Uterus (tissue), 4 donors: ENCODE data around the gene MED27. TPM values are rescaled to one million over a fixed set of nuclear protein-coding genes. Genes with fewer than 3 reads are reported as not detected.

ENCODE experiments used
- DNase-seq, 2 donors: peaks; one replicate each; pipeline ENCODE4 v3.0.0-alpha.2; 2019 to 2020
- H3K27ac ChIP-seq, 2 donors: fragments of 200-600 bp; sonication (generic); 1 replicate in 1 of 2; 2 replicates in 1 of 2; pipeline ENCODE4 v1.5.1; 2016 to 2018
- H3K27me3 ChIP-seq, 2 donors: fragments of 200-600 bp; sonication (generic); one replicate each; pipeline ENCODE4 v1.5.1; 2018 to 2019; ENCODE audit warnings: control low read depth in 1 of 2
- H3K36me3 ChIP-seq, 2 donors: fragments of 200-600 bp; sonication (generic); one replicate each; pipeline ENCODE4 v1.5.1; 2019; ENCODE audit warnings: control low read depth in 1 of 2
- H3K4me1 ChIP-seq, 2 donors: fragments of 200-600 bp; sonication (generic); one replicate each; pipeline ENCODE4 v1.5.1; 2018 to 2019; ENCODE audit warnings: control low read depth in 1 of 2
- H3K4me3 ChIP-seq, 2 donors: fragments of 200-600 bp; sonication (generic); 1 replicate in 1 of 2; 2 replicates in 1 of 2; pipeline ENCODE4 v1.5.1; 2018 to 2019; ENCODE audit warnings: mild to moderate bottlenecking in 1 of 2
- H3K9me3 ChIP-seq, 2 donors: fragments of 200-600 bp; sonication (generic); one replicate each; pipeline ENCODE4 v1.5.1; 2019; ENCODE audit warnings: control low read depth in 1 of 2
- POLR2A ChIP-seq, 2 donors: fragments of 450-650 bp; IDR thresholded peaks; one replicate each; pipeline ENCODE4 v1.6.1; 2016; ENCODE audit warnings: antibody characterized with exemption in 2 of 2, mild to moderate bottlenecking in 1 of 2, moderate library complexity in 1 of 2
- intact Hi-C: fragments of 100-400 bp; cut with DNase I; formaldehyde crosslinking; loops from one replicate; pipeline ENCODE4 v1.15.1; 2023; ENCODE audit warnings: low total_unique reads
- total RNA-seq, 4 donors: library from RNA; depleted of rRNA in 3 of 4; stranded (reverse); fragments of >200 nt in 3 of 4; gene quantifications; one replicate each; pipeline versions ENCODE4 v1.1.0 to v1.2.4, GENCODE V29; 2014 to 2023
- TF ChIP-seq, protein P1 (sequence below), 4 experiments: fragments of 200-600 bp in 2 of 4; fragments of 450-650 bp in 2 of 4; sonication (generic) in 2 of 4; IDR thresholded peaks; one replicate each; pipeline ENCODE4 v1.5.1; 2016 to 2019; ENCODE audit warnings: antibody characterized with exemption in 4 of 4, mild to moderate bottlenecking in 2 of 4, moderate library complexity in 1 of 4
- donor health status: DM: yes; HTN: yes; CAD: no.

MED27 gene
- total RNA-seq, 4 donors from 2014 or later = 4.6 to 29.3 (median 10.7) TPM

DNA sequence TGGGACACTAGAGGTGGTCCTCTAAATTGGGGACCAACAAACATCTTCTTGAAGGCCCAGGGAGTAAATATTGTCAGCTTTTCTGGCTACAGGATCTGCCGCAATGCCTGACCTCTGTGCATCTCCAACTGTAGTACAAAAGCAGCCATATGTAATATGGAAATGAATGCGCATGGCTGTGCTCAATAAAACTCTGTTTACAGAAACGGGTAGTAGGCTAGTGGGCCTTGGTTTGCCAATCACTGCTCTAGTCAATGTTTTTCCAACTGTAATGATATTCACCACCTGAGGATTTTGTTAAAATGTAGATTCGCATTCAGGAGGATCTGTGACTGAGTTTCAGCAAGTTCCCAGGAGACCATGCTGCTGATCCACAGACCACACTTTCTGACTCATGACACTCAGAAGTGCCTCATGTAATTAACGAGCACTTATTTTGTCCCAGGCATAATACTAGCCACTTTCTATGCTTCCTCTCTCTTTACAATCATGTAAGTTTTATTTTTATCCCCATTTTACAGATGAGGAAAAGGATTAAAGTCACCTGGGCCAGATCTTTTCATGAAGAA is 96.9 kb downstream of the MED27 start:
- Histone ChIP-seq H3K27me3 (no peaks in the 10 kb centered on the region), H3K4me1 (no peaks in the 10 kb centered on the region), H3K9me3 (no peaks in the 10 kb centered on the region), H3K27ac (no peak overlapping the region), H3K4me3 (no peak overlapping the region), H3K36me3 (no peaks in the 10 kb centered on the region)
- intact Hi-C loops = no loop called here
- TF ChIP-seq, protein P1, sequence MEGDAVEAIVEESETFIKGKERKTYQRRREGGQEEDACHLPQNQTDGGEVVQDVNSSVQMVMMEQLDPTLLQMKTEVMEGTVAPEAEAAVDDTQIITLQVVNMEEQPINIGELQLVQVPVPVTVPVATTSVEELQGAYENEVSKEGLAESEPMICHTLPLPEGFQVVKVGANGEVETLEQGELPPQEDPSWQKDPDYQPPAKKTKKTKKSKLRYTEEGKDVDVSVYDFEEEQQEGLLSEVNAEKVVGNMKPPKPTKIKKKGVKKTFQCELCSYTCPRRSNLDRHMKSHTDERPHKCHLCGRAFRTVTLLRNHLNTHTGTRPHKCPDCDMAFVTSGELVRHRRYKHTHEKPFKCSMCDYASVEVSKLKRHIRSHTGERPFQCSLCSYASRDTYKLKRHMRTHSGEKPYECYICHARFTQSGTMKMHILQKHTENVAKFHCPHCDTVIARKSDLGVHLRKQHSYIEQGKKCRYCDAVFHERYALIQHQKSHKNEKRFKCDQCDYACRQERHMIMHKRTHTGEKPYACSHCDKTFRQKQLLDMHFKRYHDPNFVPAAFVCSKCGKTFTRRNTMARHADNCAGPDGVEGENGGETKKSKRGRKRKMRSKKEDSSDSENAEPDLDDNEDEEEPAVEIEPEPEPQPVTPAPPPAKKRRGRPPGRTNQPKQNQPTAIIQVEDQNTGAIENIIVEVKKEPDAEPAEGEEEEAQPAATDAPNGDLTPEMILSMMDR (IDR thresholded peaks at IDR 0.05) = no peak
- no peak for TF ChIP-seq POLR2A (IDR thresholded peaks at IDR 0.05)
- no peak for DNase-seq

DNA sequence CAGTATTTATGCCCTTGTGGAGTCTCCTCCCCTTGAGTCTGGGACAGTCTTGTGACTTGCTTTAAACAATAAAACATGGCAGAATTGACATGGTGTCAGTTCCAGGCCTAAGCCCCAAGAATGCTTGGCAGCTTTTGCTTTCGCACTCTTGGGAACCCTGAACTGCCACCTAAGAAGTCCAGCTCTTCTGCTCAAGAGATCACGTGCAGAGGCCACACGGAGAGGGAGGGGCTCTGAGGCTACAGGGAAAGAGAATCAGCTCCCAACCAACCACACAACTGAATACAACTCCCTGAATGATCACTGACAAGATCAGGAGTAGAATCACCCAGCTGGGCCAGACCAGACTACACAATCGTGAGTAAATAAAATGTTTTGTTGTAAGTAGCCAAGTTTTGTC is 97.6 kb downstream of the MED27 start:
- TF ChIP-seq, protein P1 (IDR thresholded peaks at IDR 0.05) = no peak
- TF ChIP-seq POLR2A (IDR thresholded peaks at IDR 0.05) = no peak
- Histone ChIP-seq H3K36me3 (no peaks in the 10 kb centered on the region), H3K27ac (no peak overlapping the region), H3K4me1 (no peaks in the 10 kb centered on the region), H3K27me3 (no peaks in the 10 kb centered on the region), H3K9me3 (no peaks in the 10 kb centered on the region), H3K4me3 (no peak overlapping the region)
- intact Hi-C loops = no loop called here
- no peak for DNase-seq

DNA sequence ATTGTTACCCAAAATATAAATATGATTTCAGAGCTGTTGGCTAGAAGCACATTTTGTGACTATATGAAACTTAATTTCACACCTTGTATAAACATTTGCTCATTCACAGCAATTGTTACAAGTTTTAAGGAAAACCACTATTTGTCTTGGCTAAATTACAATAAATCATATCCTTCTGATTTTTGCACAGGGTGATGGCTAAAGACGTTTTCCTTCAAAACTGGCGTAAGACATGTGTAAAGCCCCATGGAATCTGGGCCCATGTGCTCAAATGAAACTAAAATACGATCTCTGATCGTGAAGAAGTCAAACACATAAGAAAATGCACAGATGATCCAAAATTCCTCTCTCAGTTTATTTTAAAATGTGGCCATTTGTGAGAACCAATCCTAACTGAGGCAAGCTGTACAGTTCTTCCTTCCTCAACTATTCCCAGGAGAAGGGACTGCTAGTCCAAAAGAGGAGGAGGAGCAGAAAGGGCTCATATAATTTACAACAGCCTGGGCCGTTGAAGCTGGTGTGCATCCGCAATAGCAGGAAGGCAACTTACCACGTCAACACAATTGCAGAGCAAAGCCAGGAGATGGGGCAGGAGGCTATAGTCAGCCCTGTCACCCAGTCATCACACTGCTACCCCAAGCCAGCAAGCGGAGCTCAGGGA is 98.4 kb downstream of the MED27 start:
- Histone ChIP-seq H3K9me3 (no peaks in the 10 kb centered on the region), H3K4me1 (no peaks in the 10 kb centered on the region), H3K4me3 (peak overlapping the region in 1 of 2 donors; percentile 2), H3K27ac (no peak overlapping the region), H3K27me3 (no peaks in the 10 kb centered on the region), H3K36me3 (no peaks in the 10 kb centered on the region)
- TF ChIP-seq, protein P1 (IDR thresholded peaks at IDR 0.05) = no peak
- TF ChIP-seq POLR2A (IDR thresholded peaks at IDR 0.05) = no peak
- no peak for DNase-seq
- intact Hi-C loops = no loop called here

DNA sequence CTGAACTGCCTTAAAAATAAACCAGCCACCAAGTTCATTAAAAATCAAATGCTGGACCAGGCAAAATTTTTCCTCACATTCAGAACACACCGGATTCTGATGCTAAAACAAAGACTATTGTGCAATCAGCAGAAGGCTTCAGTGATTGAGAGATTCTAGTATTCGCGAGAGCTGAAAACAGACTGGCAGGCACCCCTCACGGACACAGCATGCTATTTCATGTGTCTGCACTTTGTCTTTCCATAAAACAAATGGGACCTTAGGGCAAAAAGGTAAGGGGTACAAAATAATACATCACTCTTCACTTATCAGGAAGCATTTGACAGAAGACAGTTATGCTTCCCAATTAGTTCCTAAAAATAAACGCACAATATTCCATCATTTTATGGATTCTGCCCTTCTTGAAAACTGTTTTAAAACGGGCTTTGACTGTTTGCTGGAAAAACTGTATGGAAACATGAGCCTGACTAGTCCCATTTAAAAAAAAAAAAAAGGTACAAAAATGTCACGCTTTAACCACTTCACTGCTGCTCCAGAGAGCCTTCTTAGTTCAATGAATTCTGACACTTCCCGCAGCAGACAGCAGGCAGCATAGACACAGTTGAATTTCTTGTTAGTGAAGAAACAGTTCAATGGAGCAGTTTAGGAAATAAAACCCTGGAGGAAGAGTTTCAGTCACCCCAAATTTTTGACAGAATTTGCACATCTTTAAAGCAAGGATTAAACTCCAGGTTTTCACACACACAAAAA is 99.2 kb downstream of the MED27 start:
- intact Hi-C loops = no loop called here
- no peak for DNase-seq
- Histone ChIP-seq H3K9me3 (no peaks in the 10 kb centered on the region), H3K4me1 (no peaks in the 10 kb centered on the region), H3K27ac (no peak overlapping the region), H3K27me3 (no peaks in the 10 kb centered on the region), H3K4me3 (no peak overlapping the region), H3K36me3 (no peaks in the 10 kb centered on the region)
- TF ChIP-seq POLR2A (IDR thresholded peaks at IDR 0.05) = no peak
- TF ChIP-seq, protein P1 (IDR thresholded peaks at IDR 0.05) = no peak
